ENCODE measurements around the gene SMOC1.

The SMOC1 gene

GRCh38 chr14:70006699-70007098, 127.5 kb downstream of the SMOC1 start:
- no peak for DNase-seq

- no peak for DNase-seq
Measured at GRCh38 chr14:70008284-70009262, 129.4 kb downstream of the SMOC1 start.

GRCh38 chr14:70009961-70010360, 130.7 kb downstream of the SMOC1 start:
- DNase-seq: no peak

DNA sequence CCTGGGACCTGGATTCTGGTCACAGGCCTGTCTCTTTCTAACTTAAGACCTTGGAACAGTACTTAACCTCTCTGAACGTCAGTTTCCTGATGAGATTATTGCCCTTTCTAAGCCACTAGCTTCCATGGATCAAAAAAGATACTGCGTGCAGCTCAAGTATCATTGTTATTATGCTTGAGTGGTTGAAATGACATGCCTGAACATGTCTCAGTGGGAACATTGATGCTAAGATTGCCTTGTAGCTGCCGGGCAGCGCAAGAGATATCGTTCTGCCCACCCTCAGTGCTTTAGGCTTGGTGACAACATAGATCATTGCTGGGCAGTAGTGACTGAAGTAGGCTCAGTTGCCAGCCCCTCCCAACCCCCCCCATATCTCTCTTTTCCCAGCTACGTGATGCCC, 131.9 kb downstream of the SMOC1 start:
- no peak for DNase-seq

DNA sequence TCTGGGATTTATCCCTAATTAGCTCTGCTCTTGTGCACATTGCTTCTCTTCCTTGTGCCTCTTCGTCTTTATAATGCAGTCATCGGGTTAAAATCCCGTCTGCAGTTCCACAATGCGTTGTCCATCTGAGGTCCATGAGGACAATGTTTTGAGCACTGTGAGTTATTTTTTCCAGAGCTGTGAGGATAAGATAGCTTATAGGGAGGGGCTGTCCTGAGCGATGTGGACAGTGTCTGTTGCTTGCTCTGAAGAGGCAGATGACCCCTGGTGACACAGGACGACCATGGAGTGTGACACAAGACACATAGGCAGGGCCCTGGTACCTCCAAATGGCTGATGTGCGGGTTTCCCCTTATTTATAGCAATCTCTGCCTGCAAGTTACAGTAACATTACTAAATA, 132.5 kb downstream of the SMOC1 start:
- no peak for DNase-seq

DNA sequence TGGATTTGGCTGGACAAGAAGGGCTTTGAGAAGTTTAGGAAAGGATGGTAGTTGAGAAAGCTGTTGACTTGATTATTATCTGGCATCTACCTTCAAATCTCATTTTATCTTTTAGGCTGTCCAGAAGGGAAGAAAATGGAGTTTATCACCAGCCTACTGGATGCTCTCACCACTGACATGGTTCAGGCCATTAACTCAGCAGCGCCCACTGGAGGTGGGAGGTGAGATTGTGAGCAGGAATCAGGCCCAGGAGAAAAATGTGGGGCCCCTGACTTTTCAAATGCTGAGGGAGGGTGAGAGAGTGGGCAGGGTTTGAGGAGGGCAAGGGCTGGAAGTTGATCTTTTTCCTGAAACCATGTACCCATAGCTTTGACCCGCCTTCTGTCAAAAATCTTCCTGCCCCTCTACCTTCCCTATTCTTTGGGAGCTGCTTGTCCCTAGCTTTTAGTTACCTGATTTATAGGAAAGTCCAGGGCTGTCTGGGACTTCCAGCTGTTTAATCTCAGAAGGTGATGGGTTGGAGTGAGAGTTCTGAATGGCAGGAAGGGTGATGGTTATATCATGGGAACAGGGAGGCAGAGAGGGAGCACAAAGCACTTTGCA, 134.2 kb downstream of the SMOC1 start:
- peak in 8 of 58 donors; percentile 2 to 38 (median 14) for DNase-seq

DNA sequence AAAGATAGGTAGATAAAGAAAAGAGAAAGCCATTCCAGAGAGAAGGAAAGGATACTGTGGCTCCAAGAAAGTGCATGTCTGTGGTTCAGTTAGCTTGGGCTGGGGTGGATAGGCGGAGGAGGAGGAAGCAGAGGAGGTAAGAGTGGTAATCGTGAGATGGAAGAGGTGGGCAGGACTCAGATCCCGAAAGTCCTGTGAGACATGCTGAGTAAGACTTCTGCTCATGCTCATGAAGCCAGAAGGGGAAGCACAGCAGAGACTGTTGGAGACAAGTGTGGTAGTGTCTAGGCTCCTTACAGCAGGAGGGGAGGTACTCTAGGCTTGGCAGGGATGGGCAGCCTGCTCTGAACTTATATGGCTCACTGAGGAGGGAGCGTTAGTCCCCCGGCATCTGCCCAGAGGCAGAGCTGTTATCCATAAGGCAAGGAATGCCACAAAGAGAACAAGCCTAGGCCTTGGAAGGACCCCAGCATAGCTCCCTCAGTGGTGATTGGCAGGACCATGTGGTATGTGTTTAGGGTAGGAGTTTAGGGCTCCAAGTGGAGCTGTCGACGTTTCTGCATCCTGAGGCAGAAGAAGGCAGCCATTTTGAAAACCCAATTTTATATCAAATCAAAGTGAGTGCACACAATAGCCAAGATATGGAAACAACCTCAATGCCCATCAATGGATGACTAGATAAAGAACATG, 135.3 kb downstream of the SMOC1 start:
- DNase-seq: no peak

GRCh38 chr14:70018230-70018629, 139.0 kb downstream of the SMOC1 start:
- peak in 1 of 58 donors; percentile 12 for DNase-seq

GRCh38 chr14:70018713-70019211, 139.5 kb downstream of the SMOC1 start:
- DNase-seq: peak in 6 of 58 donors; percentile 3 to 55 (median 27)

DNA sequence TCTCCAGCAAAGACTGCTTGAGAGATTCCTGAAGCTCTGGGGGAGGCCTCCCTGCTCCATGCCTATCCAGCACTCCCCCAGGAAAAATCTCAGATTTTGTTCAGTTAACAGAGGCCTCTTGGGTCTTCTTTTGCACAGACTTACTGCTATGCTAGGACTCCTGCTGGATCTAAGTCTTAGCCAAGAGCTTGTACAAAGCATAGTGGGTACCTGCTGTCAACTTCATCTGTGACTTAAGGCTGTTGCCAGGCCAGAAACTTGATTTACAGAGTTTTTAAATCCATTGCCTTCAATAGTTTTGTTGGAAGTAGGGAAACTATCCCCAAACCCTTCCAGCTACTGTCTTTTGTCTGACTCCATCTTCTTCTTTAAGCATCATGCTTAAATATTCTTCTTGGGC, 140.5 kb downstream of the SMOC1 start:
- DNase-seq: no peak

DNA sequence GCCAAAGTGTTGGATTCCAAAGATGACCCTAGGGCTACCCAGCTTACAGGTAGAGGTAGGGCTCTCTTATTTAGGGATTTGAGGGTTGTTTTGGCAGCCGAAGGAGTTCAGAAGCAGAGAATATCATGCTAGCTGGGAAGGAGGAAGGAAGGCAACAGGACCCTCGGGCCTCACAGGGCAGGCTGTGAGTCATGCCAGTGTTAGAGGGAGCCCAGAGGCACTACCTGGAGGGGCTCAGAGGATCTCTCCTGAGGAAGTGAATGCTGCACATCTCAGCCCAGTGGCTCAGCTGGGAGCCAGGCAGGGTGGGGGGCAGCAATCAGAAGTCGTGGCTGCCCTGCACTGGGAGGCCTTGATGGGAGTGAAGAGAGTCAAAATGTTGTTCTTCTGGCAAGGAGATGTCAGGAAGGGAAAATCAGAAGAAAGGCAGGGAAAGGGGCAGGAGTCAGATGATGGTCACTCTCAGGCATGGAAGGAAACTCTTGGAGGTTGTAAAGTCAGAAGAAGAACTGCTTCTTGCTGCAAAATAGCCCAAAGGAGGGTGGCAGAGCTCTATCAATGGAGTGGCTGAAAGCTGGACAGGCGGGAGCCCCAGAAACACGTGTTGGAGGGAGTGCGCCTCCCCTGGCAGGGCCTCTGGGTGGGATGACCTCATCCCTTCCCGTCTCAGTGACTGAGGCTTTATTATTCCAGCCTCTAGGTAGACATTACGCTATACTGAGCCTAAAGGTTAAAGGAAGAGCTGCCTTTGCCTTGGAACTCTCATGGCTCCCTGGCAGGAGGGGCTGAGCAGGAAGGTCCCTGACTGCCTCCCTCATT, 141.3 kb downstream of the SMOC1 start:
- DNase-seq: peak in 19 of 58 donors; percentile 5 to 50 (median 28)

DNA sequence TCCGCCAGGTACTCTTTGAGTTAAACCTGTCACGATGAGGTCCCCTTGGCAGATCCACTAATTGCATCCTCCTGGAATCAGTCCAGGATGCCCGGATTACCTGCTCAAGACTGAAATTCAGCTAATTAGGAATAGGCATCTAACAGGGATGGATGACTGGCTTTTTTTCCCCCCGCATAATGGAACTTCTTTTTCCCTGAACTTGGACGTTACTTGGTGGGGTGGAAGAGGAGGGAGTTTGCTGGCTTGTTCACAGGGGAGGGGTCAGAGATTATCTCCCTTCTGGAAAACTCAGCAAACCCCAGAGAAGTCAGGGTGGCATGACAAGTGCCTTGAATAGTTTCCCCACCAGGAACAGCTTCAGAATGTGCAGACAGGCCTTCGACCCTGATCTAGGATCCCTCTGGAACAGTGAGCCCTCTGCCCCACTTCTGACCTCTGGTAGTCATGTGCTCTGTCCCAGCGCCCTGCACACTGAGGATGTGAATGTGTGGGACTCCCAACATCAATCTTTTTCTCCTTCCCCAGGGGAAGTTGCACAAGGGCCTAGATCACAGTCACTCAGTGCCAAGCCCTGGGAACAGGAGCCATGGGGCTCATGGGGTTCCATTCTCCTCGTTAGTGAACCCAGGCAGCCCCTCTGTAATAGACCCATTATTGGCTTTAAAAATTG, 142.5 kb downstream of the SMOC1 start:
- DNase-seq: no peak

DNA sequence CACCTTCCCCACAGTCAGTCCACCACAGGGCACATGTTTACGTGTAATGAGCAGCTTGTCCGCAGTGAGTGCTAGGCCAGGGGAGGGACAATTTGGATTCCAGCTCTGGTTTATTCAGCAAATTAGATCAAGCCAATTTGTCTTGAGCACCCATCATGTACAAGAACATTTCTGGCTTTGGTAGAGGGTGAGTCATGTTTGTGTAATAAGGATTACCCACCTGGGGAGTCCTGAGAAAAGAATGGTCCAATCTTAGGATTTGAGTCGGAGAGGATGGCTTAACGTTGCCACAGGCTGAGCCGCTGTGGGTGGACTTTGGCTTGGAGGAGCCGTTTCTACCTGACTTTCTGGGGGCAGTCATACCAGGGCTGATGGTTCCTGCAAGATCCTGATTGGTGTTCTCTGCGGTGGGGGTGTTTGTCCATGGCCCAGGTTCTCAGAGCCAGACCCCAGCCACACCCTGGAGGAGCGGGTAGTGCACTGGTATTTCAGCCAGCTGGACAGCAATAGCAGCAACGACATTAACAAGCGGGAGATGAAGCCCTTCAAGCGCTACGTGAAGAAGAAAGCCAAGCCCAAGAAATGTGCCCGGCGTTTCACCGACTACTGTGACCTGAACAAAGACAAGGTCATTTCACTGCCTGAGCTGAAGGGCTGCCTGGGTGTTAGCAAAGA, 143.7 kb downstream of the SMOC1 start:
- DNase-seq: no peak

- DNase-seq: no peak
Measured at GRCh38 chr14:70023871-70024270, 144.7 kb downstream of the SMOC1 start.

DNA sequence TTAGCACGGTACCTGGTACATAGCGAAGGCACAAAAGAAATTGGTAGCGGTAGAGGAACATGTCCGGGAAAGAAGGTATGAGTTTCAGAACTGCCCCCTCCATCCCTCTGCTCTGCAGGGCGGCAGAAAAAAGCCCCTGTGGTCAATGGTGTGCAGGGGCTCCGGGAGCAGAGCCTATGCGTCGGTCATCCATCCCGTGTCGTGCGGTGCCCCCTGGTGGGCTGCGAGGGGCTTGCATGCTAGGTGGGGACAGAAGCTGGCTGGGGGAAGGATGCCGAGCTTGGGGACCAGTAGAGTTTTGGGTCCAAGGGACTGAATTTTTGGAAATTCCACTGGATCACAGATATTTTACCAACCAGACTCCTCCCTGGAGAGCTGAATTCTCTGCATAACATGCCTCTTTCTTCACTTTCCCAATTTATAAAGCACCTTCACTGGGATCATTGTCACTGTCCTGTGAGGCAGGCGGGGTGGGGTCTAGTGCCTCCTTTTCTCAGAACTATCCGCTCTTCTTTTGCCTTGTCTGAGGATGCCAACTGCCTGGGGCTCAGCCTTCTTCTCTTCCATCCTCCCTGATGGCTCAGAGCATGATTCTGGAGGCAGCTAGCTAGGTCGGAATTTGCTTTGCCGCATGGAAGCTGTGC, 148.7 kb downstream of the SMOC1 start:
- peak in 54 of 58 donors; percentile 4 to 83 (median 55) for DNase-seq

DNA sequence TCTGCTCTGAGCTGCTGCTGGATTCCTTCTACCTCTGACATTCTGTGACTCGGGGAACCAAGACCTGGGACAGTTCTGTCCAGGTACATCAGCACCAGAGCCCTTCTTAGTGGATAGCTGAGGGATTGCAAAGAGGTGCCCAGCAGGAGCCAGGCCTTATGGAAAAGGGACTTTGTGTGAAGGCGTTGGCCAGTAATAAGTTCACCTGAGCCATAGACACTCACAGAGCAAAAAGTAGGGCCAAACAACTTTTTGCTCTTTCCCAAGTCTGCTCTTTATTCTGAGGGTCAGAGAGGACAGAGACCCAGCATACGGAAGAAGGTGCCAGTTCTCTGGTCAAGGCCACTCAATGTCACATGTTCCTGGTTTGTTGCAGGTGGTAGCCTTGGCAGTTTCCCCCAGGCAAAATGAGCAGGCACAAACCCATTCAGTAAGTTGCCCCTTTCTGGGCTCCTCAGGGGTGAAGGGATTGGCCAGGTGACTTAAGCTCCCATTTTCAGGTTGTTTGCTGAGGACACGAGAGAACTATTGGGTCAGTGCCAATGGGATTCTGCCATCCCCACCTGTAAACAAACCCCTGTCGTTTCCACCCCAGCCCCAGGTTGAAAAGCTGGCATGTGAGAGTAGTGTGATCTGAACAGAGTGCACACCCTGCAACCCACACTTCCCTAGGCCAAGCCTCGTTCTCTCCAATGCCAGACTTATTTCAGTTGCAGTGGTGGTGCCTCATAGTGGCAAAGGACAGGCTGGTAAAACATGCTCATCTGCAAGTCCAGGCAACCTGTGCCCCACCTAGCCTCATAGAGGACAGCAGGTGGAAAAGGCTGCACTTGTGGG, 150.3 kb downstream of the SMOC1 start:
- no peak for DNase-seq

DNA sequence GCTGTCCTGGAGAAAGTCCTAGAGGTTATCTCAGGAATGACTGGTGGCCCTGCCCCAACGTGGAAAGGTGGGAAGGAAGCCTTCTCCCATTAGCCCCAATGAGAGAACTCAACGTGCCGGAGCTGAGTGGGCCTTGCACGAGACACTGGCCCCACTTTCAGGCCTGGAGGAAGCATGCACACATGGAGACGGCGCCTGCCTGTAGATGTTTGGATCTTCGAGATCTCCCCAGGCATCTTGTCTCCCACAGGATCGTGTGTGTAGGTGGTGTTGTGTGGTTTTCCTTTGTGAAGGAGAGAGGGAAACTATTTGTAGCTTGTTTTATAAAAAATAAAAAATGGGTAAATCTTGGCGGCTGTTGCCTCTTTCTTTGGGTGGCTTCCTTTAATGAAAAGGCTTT, 152.8 kb downstream of the SMOC1 start:
- peak in 4 of 58 donors; percentile 4 to 17 (median 10) for DNase-seq

GRCh38 chr14:70032447-70032846, 153.2 kb downstream of the SMOC1 start:
- DNase-seq: no peak
